Eye (tissue), 1 donor: ENCODE results near the gene TK2.

Experiments
- DNase-seq: peaks from one replicate; pipeline ENCODE4 v3.0.0-alpha.2; 2015

Gene TK2

GRCh38 chr16:66460703-66461102 is 89.2 kb downstream of the TK2 start:
- DNase-seq = no peak

GRCh38 chr16:66459878-66460277 is 90.0 kb downstream of the TK2 start:
- DNase-seq = peak; percentile 70

- no peak for DNase-seq
These were observed 91.1 kb downstream of the TK2 start for GRCh38 chr16:66458853-66459252.

GRCh38 chr16:66458292-66458691 is 91.6 kb downstream of the TK2 start:
- no peak for DNase-seq
